ENCODE results near the gene RNF150. TPM values are rescaled to one million over a fixed set of nuclear protein-coding genes. Genes with fewer than 3 reads are reported as not detected.

The RNF150 gene
- total and polyA plus RNA-seq, 4 donors = 0.27 to 1.4 (median 0.81) TPM

DNA sequence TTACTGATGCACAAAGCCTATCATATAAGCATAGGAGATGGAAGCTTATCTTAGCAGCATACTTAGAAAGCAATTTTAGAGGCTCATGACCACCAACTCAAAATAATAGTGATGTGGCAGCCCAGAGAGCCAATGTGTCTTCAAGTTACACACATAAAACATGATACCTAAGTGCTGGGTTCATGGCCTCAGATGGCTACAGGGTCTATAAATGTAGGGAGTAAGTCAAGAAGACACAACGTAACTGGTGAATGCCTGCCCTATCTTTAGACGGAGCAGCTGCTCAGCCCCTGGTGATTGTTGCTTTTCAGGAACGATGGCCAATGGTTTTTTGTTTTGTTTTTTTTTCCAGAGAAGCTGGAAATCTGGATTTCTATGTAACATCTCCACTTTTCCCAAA lies 42.8 kb downstream of the RNF150 start:
- Histone ChIP-seq H3K4me1 (ENCODE audit: control insufficient read depth in 4 of 4, insufficient read depth in 4 of 4, low read length in 3 of 4) (no peaks in the 10 kb centered on the region), H3K9ac (ENCODE audit: low read depth in 1 of 2, low read length in 2 of 2) (no peak overlapping the region), H3K27me3 (ENCODE audit: control insufficient read depth in 4 of 4, insufficient read depth in 4 of 4, low read length in 3 of 4) (peaks cover 0 to under 1% (median 0%) of the 10 kb centered on the region in 4 donors), H3K36me3 (ENCODE audit: control insufficient read depth in 4 of 4, insufficient read depth in 3 of 4, low read depth in 1 of 4, low read length in 3 of 4) (no peaks in the 10 kb centered on the region), H3K4me3 (ENCODE audit: low read depth in 1 of 3, low read length in 3 of 3) (no peak overlapping the region), H3K9me3 (ENCODE audit: control insufficient read depth in 4 of 4, low read length in 3 of 4) (no peaks in the 10 kb centered on the region), H3K27ac (ENCODE audit: low read depth in 1 of 2, low read length in 2 of 2) (no peak overlapping the region)
- TF ChIP-seq EGR1 (IDR thresholded peaks at IDR 0.05; ENCODE audit: low read depth in 2 of 2) = no peak
- 37% methylated on average over 3 of the region's 3 CpGs for WGBS
- no peak for DNase-seq (ENCODE audit: low spot score)

DNA sequence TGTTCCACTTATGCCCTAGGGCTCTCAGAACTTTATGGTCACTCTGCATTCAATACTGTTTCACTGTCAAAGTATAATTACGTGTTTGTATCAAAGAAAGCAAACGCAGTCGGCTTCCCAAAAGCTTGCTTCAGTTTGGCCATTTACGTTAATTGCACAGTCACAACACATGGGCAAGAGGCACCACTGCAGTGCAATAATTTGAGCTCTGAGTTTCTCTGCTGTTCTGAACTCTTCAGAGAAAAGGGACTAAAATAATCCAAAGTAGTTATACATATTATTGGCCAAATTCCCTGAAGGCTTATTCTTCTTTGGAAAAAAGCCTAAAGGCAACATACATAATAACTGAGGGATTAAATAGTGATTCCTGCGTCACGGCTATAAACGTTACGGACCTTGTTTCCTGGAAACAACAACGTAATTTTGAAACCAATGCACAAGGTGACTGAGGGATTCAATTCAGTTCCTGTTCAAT lies 51.3 kb downstream of the RNF150 start:
- Histone ChIP-seq H3K9ac (ENCODE audit: low read depth in 1 of 2, low read length in 2 of 2) (no peak overlapping the region), H3K27me3 (ENCODE audit: control insufficient read depth in 4 of 4, insufficient read depth in 4 of 4, low read length in 3 of 4) (peaks cover 0 to 2% (median 0%) of the 10 kb centered on the region in 4 donors), H3K36me3 (ENCODE audit: control insufficient read depth in 4 of 4, insufficient read depth in 3 of 4, low read depth in 1 of 4, low read length in 3 of 4) (no peaks in the 10 kb centered on the region), H3K4me3 (ENCODE audit: low read depth in 1 of 3, low read length in 3 of 3) (no peak overlapping the region), H3K27ac (ENCODE audit: low read depth in 1 of 2, low read length in 2 of 2) (no peak overlapping the region), H3K4me1 (ENCODE audit: control insufficient read depth in 4 of 4, insufficient read depth in 4 of 4, low read length in 3 of 4) (no peaks in the 10 kb centered on the region), H3K9me3 (ENCODE audit: control insufficient read depth in 4 of 4, low read length in 3 of 4) (no peaks in the 10 kb centered on the region)
- 85% methylated on average over 9 of the region's 9 CpGs for whole genome bisulfite sequencing
- DNase-seq (ENCODE audit: low spot score) = no peak
- TF ChIP-seq FOXA1 (IDR thresholded peaks at IDR 0.05) (no peak), JUND (IDR thresholded peaks at IDR 0.05) (no peak), RXRA (IDR thresholded peaks at IDR 0.05) (no peak), SP1 (IDR thresholded peaks at IDR 0.05) (no peak), TAF1 (conservative IDR thresholded peaks at IDR 0.05) (no peak), GABPA (IDR thresholded peaks at IDR 0.05 in 1 of 2, conservative IDR thresholded peaks at IDR 0.05 in 1 of 2) (no peak), NR2F2 (IDR thresholded peaks at IDR 0.05) (no peak), MAX (IDR thresholded peaks at IDR 0.05) (no peak), HNF4G (IDR thresholded peaks at IDR 0.05) (no peak), FOXA2 (IDR thresholded peaks at IDR 0.05) (no peak), YY1 (IDR thresholded peaks at IDR 0.05) (no peak)
- TF ChIP-seq, protein P1, sequence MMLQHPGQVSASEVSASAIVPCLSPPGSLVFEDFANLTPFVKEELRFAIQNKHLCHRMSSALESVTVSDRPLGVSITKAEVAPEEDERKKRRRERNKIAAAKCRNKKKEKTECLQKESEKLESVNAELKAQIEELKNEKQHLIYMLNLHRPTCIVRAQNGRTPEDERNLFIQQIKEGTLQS (IDR thresholded peaks at IDR 0.05) = no peak
- TF ChIP-seq, protein P2, sequence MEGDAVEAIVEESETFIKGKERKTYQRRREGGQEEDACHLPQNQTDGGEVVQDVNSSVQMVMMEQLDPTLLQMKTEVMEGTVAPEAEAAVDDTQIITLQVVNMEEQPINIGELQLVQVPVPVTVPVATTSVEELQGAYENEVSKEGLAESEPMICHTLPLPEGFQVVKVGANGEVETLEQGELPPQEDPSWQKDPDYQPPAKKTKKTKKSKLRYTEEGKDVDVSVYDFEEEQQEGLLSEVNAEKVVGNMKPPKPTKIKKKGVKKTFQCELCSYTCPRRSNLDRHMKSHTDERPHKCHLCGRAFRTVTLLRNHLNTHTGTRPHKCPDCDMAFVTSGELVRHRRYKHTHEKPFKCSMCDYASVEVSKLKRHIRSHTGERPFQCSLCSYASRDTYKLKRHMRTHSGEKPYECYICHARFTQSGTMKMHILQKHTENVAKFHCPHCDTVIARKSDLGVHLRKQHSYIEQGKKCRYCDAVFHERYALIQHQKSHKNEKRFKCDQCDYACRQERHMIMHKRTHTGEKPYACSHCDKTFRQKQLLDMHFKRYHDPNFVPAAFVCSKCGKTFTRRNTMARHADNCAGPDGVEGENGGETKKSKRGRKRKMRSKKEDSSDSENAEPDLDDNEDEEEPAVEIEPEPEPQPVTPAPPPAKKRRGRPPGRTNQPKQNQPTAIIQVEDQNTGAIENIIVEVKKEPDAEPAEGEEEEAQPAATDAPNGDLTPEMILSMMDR (IDR thresholded peaks at IDR 0.05; ENCODE audit: low read depth, low read length, missing input control) = no peak

DNA sequence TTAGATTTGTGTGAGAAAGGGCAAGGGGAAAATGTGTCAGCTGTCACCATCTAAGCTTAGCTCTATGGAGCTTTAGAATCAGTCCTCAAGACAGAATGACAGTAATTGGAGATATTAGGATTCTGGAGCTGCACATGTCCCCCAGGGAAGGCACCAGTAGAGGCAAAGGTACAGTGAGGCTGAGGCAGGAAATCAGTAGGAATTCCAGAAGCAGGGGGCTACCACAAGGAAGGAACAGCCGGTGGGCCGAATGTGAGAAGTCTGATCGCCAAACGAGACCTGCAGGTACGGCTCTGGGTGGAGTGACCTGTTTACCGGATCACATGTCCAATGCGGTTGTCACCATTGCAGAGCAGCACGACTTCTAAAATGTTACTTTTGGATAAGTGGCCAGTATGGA lies 52.6 kb downstream of the RNF150 start:
- no peaks in the 10 kb centered on the region for H3K36me3 ChIP-seq (ENCODE audit: control insufficient read depth in 4 of 4, insufficient read depth in 3 of 4, low read depth in 1 of 4, low read length in 3 of 4)

More for the DNA sequence above, 52.6 kb downstream of the RNF150 start:
- WGBS = 84% methylated on average over 8 of the region's 8 CpGs
- TF ChIP-seq, protein P3, sequence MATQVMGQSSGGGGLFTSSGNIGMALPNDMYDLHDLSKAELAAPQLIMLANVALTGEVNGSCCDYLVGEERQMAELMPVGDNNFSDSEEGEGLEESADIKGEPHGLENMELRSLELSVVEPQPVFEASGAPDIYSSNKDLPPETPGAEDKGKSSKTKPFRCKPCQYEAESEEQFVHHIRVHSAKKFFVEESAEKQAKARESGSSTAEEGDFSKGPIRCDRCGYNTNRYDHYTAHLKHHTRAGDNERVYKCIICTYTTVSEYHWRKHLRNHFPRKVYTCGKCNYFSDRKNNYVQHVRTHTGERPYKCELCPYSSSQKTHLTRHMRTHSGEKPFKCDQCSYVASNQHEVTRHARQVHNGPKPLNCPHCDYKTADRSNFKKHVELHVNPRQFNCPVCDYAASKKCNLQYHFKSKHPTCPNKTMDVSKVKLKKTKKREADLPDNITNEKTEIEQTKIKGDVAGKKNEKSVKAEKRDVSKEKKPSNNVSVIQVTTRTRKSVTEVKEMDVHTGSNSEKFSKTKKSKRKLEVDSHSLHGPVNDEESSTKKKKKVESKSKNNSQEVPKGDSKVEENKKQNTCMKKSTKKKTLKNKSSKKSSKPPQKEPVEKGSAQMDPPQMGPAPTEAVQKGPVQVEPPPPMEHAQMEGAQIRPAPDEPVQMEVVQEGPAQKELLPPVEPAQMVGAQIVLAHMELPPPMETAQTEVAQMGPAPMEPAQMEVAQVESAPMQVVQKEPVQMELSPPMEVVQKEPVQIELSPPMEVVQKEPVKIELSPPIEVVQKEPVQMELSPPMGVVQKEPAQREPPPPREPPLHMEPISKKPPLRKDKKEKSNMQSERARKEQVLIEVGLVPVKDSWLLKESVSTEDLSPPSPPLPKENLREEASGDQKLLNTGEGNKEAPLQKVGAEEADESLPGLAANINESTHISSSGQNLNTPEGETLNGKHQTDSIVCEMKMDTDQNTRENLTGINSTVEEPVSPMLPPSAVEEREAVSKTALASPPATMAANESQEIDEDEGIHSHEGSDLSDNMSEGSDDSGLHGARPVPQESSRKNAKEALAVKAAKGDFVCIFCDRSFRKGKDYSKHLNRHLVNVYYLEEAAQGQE (IDR thresholded peaks at IDR 0.05) = no peak
- TF ChIP-seq HNF4A (conservative IDR thresholded peaks at IDR 0.05) (no peak), GABPA (IDR thresholded peaks at IDR 0.05 in 1 of 2, conservative IDR thresholded peaks at IDR 0.05 in 1 of 2) (no peak)
- H3K4me1 ChIP-seq (ENCODE audit: control insufficient read depth in 4 of 4, insufficient read depth in 4 of 4, low read length in 3 of 4) = no peaks in the 10 kb centered on the region
- H3K4me3 ChIP-seq (ENCODE audit: low read depth in 1 of 3, low read length in 3 of 3) = no peak overlapping the region
- no peaks in the 10 kb centered on the region for H3K9me3 ChIP-seq (ENCODE audit: control insufficient read depth in 4 of 4, low read length in 3 of 4)
- DNase-seq (ENCODE audit: low spot score) = no peak
- no peak overlapping the region for H3K9ac ChIP-seq (ENCODE audit: low read depth in 1 of 2, low read length in 2 of 2)
- H3K27me3 ChIP-seq (ENCODE audit: control insufficient read depth in 4 of 4, insufficient read depth in 4 of 4, low read length in 3 of 4) = peaks cover 0 to 2% (median 0%) of the 10 kb centered on the region in 4 donors
- no peak overlapping the region for H3K27ac ChIP-seq (ENCODE audit: low read depth in 1 of 2, low read length in 2 of 2)
